NCI-H1105 treated with DMSO at 0.1 percent for 48 hours (cell line): Measurements from ENCODE around the gene FNTB.

Source experiments
- DNase-seq: peaks from one replicate; lab custom pipeline; 2025; lab: John Stamatoyannopoulos, UW

FNTB gene

DNA sequence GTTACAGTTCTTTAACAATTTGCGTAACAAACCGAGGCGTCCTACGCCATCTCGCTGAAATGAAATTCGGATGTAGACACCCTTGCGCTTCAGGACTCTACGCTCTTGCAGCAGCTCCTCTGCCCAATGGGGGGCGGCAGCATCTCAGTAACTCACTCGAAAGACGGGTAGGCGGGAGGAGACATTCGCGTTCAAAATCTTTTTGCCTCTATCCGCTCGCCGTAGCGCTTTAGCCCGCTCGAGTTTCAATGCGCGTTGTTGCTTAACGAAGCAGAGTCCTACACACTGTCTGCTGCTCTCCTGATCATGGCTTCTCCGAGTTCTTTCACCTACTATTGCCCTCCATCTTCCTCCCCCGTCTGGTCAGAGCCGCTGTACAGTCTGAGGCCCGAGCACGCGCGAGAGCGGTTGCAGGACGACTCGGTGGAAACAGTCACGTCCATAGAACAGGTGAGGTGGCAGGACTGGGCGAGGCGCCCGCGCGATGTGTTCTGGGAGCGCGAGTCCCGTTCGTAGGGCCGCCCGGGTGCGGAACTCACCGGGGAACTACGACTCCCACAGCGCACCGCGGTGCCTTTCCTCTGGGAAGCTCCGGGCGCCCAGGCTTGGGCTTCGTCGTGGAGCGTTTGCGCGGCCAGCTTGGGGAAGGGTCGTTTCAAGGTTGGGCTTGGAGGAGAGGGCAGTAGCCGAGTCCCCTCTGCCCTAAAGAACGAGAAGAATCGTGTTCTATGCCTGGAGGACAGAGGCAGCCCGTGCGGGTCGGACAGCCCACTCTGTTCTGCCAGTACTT lies at the start of gene FNTB:
FNTB (plus strand) TSS at position 248 of the 790 bp plus-strand sequence; CDS start at position 307, 59 bp downstream.
- peak; percentile 98 for DNase-seq

DNA sequence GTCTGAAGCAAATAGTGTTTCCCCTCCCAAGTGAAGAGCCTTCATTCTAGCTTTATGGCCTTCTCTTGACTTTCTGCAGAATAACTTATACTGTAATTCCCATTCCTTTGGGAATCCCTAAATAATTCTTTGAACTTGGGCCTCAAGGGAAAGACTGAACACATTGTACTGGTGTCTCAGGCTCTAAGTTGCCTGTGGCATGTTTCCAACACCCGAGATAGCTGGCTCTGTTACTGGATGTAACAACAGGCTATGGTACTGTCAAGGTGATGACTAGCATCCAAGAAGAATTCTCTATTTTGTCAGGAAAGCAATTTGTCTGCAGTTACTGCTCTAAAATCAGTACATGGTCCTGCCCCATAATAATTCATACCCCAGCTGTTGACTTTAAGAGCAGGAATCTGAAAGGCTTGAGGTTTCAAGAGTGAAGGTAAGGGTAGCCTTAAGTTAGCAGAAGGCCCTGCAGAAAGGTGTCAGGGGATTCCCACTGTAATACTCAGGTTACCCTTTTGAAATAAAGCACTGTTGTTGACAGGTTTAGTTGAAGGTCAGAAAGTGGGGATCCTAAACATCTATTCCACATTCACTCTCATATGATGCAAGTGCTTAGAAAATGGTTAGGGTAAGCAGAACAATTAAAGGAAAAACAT lies 49.4 kb upstream of the FNTB start:
- no peak for DNase-seq

DNA sequence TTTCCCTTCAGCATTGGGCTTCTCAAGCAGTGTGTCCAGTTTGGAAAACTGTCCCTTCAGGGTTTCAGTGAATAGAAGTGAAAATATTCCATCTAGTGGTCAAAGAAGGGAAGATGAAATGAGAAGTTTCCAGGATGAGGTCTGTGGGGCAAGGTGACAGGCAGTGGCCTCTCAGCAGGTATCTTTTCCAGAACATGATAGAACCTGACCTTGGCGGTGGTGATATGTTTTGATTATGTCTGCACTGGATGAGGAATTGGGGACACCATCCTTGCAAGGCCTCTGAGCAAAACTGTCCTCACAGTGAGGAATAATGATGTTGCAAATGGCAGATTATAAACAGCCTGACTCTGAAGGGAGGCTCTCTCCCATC lies 48.9 kb upstream of the FNTB start:
- DNase-seq, result no peak

DNA sequence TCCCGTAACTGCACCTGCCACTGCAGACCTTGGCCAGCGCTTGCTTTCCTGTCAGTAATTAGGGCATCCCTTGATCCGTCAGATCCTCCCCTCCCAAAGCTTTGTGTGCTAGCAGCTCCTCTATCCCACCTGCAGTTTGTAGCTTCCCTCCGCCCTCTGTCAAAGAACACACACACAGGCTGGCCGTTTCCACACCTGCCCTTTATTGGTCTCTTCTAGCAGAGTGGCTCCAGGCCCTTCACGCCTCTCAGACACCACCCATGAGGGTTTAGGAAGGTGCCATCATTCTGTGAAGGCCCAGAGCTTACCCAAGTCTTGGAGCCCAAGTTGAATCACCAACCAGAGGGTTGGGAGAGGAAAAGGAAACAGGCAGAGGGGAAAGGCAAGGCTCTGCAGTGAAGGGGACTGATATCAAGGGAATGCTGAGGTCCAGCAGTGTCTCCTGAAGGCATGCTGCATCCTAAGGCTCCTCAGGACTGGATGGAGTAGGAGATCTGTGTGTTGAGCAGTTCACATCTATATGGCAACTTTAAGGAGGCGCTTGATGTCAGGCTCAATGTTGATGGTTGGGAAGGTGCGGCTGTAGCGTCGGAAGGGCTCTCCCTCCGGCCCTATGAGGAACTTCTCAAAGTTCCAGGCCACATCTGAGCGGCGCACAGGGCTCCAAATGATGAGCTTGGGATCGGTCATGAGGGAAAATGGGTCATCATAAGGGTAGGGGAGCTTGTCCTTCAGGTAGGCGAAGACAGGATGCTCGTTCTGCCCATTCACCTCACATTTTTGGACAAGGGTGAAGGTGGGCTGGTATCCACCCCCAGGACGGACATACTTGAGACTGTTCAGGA lies 47.5 kb upstream of the FNTB start:
- DNase-seq, result peak; percentile 4

GRCh38 chr14:64939817-64940190 lies 46.9 kb upstream of the FNTB start:
- no peak for DNase-seq

GRCh38 chr14:64940336-64940910 lies 46.3 kb upstream of the FNTB start:
- peak; percentile 18 for DNase-seq

- peak; percentile 77 for DNase-seq
Measured at GRCh38 chr14:64942531-64943111, 44.1 kb upstream of the FNTB start, which contains the start of gene GPX2. Gene GPX2, minus strand, starts transcription at chr14:64942745. Its CDS starts 19 bp downstream, at chr14:64942726.

DNA sequence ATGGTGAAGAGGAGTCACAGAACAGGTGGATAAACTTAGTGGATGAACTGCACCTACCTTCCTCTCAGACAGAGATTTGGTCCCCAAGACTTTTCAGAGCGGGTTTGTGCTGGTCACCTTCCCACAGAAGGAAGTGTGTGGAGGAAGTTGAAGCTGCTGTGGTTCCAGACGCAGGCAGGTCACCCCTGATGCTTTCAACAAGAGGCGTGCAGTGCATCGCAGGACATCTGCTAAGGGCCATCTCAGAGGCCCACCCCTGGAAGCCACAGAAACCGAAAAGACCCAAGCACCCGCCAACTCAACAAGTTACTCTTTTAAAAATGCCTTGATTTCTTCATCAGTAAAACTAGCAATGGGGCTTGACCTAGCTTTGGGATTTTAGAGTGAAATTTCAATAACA lies 43.1 kb upstream of the FNTB start:
- DNase-seq, result no peak

DNA sequence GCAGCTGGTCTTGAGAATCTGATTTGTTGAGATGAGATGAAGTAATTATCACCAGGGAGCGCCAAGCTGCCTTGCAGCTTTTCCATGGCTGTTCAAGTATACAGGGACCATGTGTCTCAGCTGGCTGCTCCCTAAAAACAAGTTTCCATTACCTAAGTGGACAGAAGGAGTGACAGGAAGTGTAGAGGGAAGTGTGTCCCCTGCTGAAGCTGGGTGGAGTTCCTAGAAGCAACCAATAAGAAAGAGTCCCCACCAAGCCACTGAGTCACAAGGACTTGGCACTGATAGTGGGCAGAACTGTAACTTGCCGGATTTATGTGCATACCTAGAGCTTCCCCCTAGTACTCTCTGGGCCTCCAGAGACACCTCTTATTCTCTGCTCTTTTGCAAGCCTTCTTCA lies 42.7 kb upstream of the FNTB start:
- DNase-seq, result no peak

GRCh38 chr14:64944861-64945260 lies 41.8 kb upstream of the FNTB start:
- DNase-seq, result no peak

- DNase-seq, result no peak
Measured at GRCh38 chr14:64945431-64946178, 41.1 kb upstream of the FNTB start.

DNA sequence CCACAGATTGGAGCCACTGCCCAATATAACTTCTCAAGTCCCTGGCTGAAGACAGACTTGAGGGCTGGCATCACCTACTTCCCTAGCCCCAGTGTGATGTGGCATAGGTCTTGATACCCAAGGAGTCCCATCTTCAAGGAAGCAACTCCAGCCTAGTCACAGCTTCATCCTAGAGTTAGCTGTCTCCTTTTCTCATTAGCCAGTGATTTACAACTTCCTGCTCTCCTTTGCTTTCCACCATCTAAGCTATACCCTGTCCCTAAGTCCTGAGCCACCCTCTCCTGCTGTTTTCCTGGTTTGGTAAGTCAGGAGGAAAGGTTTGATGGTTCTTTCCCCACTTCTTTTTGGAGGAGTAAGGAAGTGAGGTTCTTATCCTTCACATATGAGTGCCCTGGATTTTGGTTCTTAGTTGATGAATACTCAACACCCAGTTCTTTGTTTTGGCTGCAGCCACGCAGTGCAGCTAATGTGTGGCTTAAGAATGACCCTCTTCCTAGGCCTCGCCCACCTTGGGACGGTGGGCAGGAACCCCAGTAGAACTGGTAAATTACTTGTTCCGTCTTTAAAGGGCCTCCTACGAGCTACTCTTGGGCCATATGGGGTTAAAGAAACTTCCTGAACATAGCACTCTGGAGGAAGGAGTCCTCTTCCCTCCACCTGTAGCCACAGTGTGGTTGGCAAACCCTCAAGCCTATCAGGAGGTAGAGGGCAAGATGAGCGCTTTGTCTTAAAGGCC lies 40.2 kb upstream of the FNTB start:
- no peak for DNase-seq

- no peak for DNase-seq
Measured at GRCh38 chr14:64947710-64948611, 38.7 kb upstream of the FNTB start.

DNA sequence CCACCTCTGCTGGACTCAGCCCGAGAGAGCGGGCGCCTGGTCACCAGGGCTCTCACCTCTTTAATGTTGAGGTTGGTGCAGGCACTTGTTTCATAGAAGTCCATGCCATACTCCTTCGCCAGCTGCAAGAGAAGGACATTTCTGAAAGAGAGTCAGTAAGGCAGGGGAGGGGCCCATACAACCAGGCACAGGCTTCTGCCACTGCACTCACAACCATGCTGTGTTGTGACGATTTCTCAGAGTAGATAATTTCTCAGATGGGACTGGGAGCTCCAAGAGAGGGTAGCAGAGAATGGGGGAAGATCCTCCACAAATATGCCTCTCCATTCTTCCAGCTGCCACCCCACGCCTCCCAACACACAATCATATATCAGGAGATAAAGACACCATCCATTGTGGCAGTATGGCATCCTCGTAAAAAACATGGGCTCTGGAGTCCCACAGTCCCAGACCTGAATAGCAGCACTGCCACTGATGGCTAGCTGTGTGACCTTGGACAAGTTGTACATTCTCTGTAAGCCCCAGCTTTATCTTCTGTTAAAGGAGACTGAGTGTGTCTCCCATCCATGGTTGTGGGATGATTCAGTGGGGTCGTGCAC lies 38.0 kb upstream of the FNTB start:
- DNase-seq, result no peak

- DNase-seq, result no peak
Measured at GRCh38 chr14:64950889-64951288, 35.8 kb upstream of the FNTB start.

GRCh38 chr14:64951291-64951690 lies 35.4 kb upstream of the FNTB start:
- no peak for DNase-seq

DNA sequence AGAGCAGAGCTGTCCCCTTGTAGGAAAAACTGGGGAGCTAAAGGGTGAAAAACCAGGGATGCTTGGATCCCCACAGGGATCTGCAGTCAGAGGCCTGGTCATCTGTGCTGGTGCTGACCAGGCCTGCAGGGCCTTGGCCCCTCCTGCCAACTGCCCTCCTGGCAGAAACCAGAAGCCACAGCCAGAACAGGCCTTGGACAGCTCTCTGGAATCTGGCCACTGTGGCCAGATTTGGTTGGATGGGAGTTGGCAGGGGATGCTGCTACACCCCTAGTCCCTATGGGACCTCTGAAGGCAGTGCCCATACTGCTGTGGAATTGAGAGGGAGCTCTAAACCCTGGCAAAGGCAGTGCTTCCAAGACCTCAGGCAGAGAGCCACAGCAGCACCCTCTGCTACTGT lies 35.0 kb upstream of the FNTB start:
- DNase-seq, result no peak

GRCh38 chr14:64952598-64953309 lies 33.9 kb upstream of the FNTB start:
- no peak for DNase-seq

DNA sequence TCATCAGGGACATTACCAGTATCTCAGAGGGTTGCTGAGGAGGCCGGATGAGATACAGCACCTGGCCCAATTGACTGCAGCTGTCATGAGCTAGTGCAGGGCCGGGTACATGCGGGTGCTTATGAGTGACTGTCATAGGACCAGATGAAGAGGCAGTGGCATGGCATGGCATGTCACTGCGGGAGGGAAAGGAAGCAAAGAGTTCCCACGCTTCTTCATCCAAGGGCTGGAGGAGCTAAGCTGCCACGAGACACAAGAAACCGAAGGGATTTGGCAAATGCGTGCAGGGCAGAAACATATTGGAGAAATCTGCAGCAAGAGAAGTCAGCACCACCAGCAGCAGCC lies 33.4 kb upstream of the FNTB start:
- no peak for DNase-seq
